ENCODE data around the gene TJP3.
A peak's percentile ranks its signal among the peaks of the same experiment; 100 is the strongest.
"Not testable (repeated sequence)": the region's sequence is repeated elsewhere in the genome, so short reads cannot be mapped to it uniquely, and the experiment has no call there.

The TJP3 gene

DNA sequence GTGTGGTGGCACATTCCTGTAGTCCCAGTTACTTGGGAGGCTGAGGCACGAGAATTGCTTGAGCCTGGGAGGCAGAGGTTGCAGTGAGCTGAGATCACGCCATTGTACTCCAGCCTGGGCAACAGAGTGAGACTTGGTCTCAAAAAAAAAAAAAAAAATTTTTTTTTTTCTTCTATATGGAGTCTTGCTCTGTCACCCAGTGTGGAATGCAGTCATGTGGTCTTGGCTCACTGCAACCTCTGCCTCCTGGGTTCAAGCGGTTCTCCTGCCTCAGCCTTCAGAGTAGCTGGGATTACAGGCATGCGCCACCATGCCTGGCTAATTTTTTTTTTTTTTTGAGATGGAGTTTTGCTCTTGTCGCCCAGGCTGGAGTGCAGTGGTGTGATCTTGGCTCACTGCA lies 57.6 kb downstream of the TJP3 start:
- peaks cover 19% of the 10 kb centered on the region for H3K4me1 Mint-ChIP-seq
- not testable (repeated sequence) for H3K4me3 Mint-ChIP-seq; ATAC-seq (ENCODE audit: low read depth); H3K9me3 Mint-ChIP-seq; DNase-seq (ENCODE audit: low spot score in 2 of 2); H3K27me3 Mint-ChIP-seq; H3K27ac Mint-ChIP-seq
- H3K36me3 Mint-ChIP-seq = peaks cover 15% of the 10 kb centered on the region

DNA sequence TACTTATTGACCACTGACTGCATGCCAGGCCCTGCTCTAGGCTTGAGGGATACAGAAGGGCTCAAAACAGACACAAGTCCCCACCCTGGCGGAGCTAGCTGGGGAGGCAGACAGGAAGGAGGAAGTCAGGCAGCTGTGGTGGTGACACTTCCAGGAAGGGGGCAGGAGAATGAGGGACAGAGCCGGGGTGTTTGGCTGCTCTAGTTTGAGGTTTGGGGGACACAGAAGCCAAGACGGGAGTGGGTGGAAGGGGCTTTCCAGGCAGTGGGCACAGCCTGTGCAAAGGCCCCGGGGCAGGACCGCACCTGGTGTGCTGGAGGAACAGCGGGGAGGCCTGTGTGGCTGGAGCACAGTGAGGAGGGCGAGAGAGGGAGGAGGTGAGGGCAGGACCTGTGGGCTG lies 58.3 kb downstream of the TJP3 start:
- Mint-ChIP-seq H3K9me3 (no peaks in the 10 kb centered on the region), H3K4me1 (peaks cover 14% of the 10 kb centered on the region), H3K4me3 (no peak overlapping the region), H3K27ac (peak overlapping the region; percentile 69), H3K36me3 (peaks cover 17% of the 10 kb centered on the region), H3K27me3 (no peaks in the 10 kb centered on the region)
- ATAC-seq (ENCODE audit: low read depth) (no peak), DNase-seq (ENCODE audit: low spot score in 2 of 2) (no peak)

DNA sequence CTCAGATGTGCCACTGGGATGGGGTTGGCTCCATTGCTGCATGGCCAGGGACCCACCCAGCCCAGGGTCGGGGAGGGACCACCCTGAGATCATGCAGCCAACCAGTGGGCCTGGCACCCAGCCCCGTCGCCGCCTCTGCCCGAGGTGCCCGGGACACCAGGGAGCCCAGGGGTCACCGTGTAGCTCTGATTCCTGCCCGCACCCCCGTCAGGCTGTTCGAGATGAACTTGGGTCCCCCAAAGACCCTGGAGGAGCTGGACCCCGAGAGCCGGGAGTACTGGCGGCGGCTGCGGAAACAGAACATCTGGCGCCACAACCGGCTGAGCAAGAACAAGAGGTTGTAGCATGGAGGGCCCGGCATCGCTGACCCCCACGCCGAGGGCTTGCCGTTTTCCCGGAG lies 58.9 kb downstream of the TJP3 start:
- DNase-seq (ENCODE audit: low spot score in 2 of 2) (no peak), ATAC-seq (ENCODE audit: low read depth) (no peak)
- Mint-ChIP-seq H3K27me3 (no peaks in the 10 kb centered on the region), H3K36me3 (peaks cover 19% of the 10 kb centered on the region), H3K9me3 (no peaks in the 10 kb centered on the region), H3K27ac (no peak overlapping the region), H3K4me3 (no peak overlapping the region), H3K4me1 (peaks cover 9% of the 10 kb centered on the region)

DNA sequence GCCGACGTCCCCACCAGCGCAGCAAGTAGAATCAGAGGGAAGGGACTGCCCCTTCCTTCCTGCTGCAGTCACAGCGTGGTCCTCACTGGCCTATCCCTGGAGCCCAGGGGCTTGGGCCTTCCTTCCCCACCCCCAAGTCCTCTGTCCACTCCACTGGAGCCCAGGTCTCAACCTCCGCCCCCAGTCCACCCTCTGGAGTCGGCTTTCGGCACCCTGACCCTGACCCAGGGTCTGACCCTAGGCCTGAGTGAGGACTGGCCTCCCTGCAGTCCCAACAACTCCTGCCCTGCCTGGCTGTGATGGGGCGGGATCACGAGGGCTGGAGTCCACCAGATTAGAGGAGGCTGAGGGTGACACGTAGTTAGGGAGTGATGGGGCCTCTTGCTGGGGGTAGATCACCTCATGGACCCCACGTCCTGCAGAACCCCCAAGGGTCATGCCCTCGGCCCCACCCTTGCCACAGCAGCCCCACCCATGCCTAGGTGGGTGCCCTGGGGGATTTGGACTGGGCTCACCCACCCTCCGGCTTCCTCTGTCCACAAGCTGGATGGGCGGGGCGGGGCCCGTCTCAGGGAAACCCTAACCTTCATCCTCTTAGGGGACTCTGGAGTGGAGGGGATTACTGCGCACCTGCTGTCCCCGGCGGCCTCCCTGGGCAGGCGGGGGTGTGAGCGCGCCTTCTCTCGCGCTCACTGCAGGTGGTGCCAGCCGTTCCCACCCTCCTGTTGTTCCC lies 60.0 kb downstream of the TJP3 start:
- no peak overlapping the region for H3K4me3 Mint-ChIP-seq
- ATAC-seq (ENCODE audit: low read depth) = no peak
- no peak overlapping the region for H3K27ac Mint-ChIP-seq
- no peaks in the 10 kb centered on the region for H3K9me3 Mint-ChIP-seq
- H3K27me3 Mint-ChIP-seq = no peaks in the 10 kb centered on the region
- H3K4me1 Mint-ChIP-seq = peaks cover 6% of the 10 kb centered on the region
- no peak for DNase-seq (ENCODE audit: low spot score in 2 of 2)
- H3K36me3 Mint-ChIP-seq = peaks cover 19% of the 10 kb centered on the region

- Mint-ChIP-seq H3K9me3 (no peaks in the 10 kb centered on the region), H3K4me1 (peaks cover 6% of the 10 kb centered on the region), H3K36me3 (peaks cover 19% of the 10 kb centered on the region), H3K4me3 (no peak overlapping the region), H3K27me3 (peaks cover under 1% of the 10 kb centered on the region), H3K27ac (no peak overlapping the region)
- DNase-seq (ENCODE audit: low spot score in 2 of 2) = no peak
- no peak for ATAC-seq (ENCODE audit: low read depth)
These were observed 60.5 kb downstream of the TJP3 start for GRCh38 chr19:3768748-3769099.

DNA sequence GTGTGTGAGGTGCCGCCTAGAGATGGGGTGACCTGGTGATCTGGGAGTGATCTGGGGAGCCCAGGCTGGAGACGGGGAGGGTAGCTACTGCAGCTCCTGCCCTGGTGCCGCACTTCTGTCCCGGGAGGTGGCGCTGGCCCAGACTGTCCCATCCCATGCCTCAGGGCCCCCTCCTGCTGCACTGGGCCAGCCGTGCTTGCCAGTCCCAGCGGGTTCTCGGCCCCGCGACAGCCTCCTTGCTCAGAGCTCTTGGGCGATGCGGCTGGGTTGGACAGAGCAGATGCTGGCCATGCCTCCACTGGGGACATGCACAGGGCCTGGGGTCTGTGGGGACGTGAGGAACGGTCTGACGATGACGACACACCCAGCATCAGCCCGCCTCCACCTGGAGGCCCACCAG lies 61.3 kb downstream of the TJP3 start:
- H3K9me3 Mint-ChIP-seq = no peaks in the 10 kb centered on the region
- peaks cover 4% of the 10 kb centered on the region for H3K27me3 Mint-ChIP-seq
- H3K27ac Mint-ChIP-seq = no peak overlapping the region
- H3K4me3 Mint-ChIP-seq = no peak overlapping the region
- ATAC-seq (ENCODE audit: low read depth) (no peak), DNase-seq (ENCODE audit: low spot score in 2 of 2) (no peak)
- H3K4me1 Mint-ChIP-seq = peaks cover 6% of the 10 kb centered on the region
- peaks cover 19% of the 10 kb centered on the region for H3K36me3 Mint-ChIP-seq

DNA sequence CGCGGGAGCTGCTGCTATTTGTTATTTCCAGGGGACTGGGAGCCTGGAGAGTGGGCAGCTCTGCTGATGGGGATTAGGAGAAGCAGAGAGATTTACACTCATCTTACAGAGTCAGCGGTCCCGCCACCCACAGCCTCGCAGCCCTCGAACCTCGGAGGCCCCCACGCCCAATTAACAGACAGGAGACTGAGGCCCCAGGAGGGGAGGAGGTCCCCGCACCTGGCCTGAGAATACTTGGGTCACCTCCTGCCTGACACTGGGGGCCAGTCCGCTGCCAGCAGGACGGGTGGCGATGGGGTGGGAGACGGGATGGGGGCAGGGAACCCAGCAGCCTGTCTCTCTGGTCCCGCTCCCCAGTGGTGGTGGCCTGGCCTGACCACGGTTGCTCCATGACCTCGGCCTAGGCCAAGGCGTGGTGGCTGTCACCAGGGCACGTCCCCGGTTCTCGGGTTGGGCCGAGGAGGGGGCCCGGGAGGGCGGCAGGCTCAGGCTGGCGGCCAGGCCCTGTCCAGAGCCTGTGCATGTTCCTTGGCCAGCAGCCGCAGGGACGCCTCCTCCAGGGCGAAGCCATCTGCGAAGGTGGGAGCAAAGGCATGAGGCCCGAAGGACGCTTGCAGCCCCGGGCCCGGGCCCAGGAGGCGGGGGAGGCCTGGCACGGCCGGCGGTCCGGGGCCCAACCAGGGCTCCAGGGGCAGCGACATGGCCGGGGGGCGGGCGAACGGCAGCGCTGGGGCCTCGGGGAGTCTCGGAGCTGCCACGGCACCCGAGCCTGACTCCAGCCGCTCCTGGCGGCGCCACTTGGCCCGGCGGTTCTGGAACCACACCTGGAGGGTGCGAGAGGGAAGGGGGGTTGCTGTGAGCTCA lies 62.2 kb downstream of the TJP3 start:
- ATAC-seq (ENCODE audit: low read depth) (no peak), DNase-seq (ENCODE audit: low spot score in 2 of 2) (no peak)
- Mint-ChIP-seq H3K27ac (no peak overlapping the region), H3K4me3 (no peak overlapping the region), H3K27me3 (peaks cover 4% of the 10 kb centered on the region), H3K36me3 (peaks cover 19% of the 10 kb centered on the region), H3K9me3 (no peaks in the 10 kb centered on the region), H3K4me1 (peaks cover 6% of the 10 kb centered on the region)

DNA sequence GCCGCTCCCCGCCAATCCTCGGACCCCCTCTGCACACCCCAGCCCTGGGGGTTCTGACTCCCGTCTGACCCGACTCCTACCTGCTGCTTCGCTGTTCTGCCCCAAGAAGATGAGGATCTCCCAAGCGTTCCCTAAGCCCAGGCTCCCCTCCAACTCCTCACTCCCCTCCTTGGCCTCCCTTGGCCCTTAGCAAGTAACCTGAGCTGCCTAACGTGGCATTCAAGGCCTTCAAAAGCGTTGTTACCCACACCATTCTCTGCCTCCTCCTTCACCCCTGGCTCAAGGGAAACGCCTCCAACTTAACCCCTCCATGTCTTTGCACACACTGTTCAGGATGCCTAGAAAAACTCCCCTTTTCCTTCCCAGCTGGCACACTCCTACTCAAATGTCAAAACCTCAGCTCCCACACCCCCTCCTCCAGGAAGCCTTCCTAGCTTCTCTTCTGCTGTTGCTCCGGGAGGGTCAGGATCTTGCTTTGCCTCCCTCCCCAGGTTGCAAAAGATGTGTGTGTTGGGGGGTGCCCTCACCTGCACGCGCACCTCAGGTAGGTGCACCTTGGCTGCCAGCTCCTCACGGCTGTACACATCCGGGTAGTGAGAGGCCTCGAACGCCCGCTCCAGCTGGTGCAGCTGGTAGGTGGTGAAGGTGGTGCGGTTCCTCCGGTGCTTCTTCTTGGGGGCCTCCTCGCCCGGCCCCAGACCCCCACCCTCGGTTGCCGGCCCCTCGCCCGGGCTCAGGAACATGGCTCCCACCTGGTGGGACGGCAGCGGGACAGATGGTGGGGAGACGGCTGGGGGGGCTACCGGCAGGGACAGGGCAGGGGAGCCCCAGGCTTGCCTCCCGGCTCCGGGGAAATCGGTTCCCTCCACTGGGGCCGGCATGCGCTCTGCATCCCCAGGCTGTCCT lies 63.1 kb downstream of the TJP3 start:
- ATAC-seq (ENCODE audit: low read depth) = no peak
- Mint-ChIP-seq H3K27me3 (peaks cover 4% of the 10 kb centered on the region), H3K4me3 (no peak overlapping the region), H3K9me3 (peaks cover 2% of the 10 kb centered on the region), H3K4me1 (peaks cover 6% of the 10 kb centered on the region), H3K36me3 (peaks cover 17% of the 10 kb centered on the region), H3K27ac (peak overlapping the region; percentile 40)
- DNase-seq (ENCODE audit: low spot score in 2 of 2) = no peak

DNA sequence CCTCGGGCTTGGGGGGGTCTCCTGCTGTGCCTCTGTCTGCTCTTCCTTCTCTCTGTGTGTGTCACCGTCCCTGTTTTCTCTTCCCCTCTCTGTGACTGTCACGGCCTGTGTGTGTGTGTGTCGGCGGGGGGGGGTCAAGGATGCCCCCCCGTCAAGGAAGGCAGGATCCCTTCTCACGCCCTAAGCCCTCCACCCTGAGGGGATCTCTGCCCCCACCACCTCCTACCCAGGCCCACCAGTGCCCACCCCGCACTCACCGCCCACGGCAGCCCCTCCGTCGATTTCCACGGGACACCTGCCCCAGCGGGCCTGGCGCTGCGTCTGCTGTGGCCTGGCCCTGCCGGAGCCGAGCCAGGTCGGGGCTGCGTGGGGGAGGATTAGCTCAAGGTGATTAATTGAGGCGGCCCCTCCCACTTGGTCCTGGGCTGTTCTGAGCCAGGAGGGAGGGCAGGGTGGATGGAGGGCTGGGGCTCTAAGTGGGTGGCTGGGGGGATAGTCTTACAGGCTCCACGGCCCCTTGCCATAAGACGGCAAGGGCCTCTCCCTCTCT lies 63.8 kb downstream of the TJP3 start, which contains the start of gene RAX2:
Gene RAX2, minus strand, starts transcription at position 323 of the 550 bp plus-strand sequence. CDS start 486 bp downstream, outside the sequence.
- Mint-ChIP-seq H3K27me3 (peaks cover 7% of the 10 kb centered on the region), H3K36me3 (peaks cover 14% of the 10 kb centered on the region), H3K4me1 (no peaks in the 10 kb centered on the region), H3K27ac (peak within 1 kb of the TSS; percentile 40), H3K4me3 (no peak within 1 kb of the TSS), H3K9me3 (peaks cover 5% of the 10 kb centered on the region)
- DNase-seq (ENCODE audit: low spot score in 2 of 2) (no peak), ATAC-seq (ENCODE audit: low read depth) (no peak)

DNA sequence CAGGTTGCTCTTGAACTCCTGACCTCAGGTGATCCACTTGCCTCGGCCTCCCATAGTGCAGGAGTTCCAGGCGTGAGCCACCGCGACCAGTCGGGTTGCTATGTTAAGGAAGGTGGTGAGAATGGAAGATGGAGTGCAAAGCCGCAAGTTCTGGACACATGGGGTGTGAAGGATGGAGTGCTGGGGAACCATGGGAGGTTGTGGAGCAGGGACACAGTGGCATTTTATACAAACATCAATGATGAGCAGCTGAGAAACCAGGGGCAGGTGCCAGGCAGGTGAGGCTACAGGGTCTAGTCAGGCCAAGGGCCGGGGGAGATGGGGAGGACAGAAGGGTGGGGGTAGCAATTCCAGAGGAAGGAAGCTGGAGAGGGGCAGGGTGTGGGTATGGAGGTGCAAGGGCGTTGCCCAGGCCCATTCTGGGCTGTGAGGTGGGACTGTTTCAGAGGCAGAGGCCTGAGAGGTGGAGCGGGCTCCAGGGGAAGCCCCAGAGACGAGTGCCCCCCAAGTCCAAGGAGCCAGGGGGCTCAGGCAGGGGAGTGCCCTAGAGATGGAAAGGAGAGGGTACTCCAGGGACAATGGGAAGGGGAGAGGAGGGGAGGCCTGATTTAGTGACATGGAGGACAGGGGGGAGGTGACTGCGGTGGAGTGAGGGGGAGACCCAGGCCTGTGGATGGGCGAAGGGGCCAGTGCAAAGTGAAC lies 65.8 kb downstream of the TJP3 start:
- Mint-ChIP-seq H3K27ac (no peak overlapping the region), H3K4me1 (no peaks in the 10 kb centered on the region), H3K4me3 (no peak overlapping the region), H3K27me3 (peaks cover 7% of the 10 kb centered on the region), H3K9me3 (peaks cover 5% of the 10 kb centered on the region), H3K36me3 (peaks cover 10% of the 10 kb centered on the region)
- no peak for DNase-seq (ENCODE audit: low spot score in 2 of 2)
- no peak for ATAC-seq (ENCODE audit: low read depth)

GRCh38 chr19:3774621-3775373 lies 66.6 kb downstream of the TJP3 start:
- Mint-ChIP-seq H3K27ac (no peak overlapping the region), H3K27me3 (peaks cover 7% of the 10 kb centered on the region), H3K4me3 (no peak overlapping the region), H3K36me3 (peaks cover 8% of the 10 kb centered on the region), H3K4me1 (no peaks in the 10 kb centered on the region), H3K9me3 (peaks cover 5% of the 10 kb centered on the region)
- no peak for DNase-seq (ENCODE audit: low spot score in 2 of 2)
- ATAC-seq (ENCODE audit: low read depth) = no peak

DNA sequence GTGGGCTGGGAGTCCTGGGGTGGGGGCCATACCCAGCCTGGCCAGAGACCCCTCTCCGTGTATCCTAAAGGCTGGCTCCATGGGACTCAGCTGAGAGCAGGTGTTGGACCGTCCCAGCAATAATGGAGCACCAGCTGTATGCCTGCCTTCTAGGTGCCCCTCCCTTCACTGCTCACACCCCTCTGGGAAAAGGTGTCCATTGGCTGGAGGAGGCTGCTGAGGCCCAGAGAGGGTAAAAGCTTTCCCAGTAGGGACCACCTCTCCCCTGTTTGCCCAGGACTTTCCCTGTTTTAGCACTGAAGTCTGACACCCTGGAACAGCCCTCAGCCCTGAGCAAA lies 67.2 kb downstream of the TJP3 start:
- H3K27me3 Mint-ChIP-seq = peaks cover 7% of the 10 kb centered on the region
- H3K4me3 Mint-ChIP-seq = no peak overlapping the region
- no peaks in the 10 kb centered on the region for H3K4me1 Mint-ChIP-seq
- peaks cover 5% of the 10 kb centered on the region for H3K9me3 Mint-ChIP-seq
- no peak for ATAC-seq (ENCODE audit: low read depth)
- DNase-seq (ENCODE audit: low spot score in 2 of 2) = no peak
- peaks cover 6% of the 10 kb centered on the region for H3K36me3 Mint-ChIP-seq
- H3K27ac Mint-ChIP-seq = no peak overlapping the region

GRCh38 chr19:3775831-3776230 lies 67.6 kb downstream of the TJP3 start:
- H3K4me3 Mint-ChIP-seq = no peak overlapping the region
- no peak overlapping the region for H3K27ac Mint-ChIP-seq
- H3K4me1 Mint-ChIP-seq = no peaks in the 10 kb centered on the region
- peaks cover 7% of the 10 kb centered on the region for H3K27me3 Mint-ChIP-seq
- H3K36me3 Mint-ChIP-seq = peaks cover 6% of the 10 kb centered on the region
- no peak for ATAC-seq (ENCODE audit: low read depth)
- DNase-seq (ENCODE audit: low spot score in 2 of 2) = no peak
- H3K9me3 Mint-ChIP-seq = peaks cover 5% of the 10 kb centered on the region
